ENCODE measurements around the gene SCAF4.
A peak's percentile ranks its signal among the peaks of the same experiment; 100 is the strongest.

SCAF4 gene

GRCh38 chr21:31727181-31727580 lies 4.7 kb downstream of the SCAF4 start:
- peaks cover 73% of the 10 kb centered on the region for H4K20me1 ChIP-seq (ENCODE audit: low read depth, low read length)
- H3K4me3 ChIP-seq (ENCODE audit: insufficient read depth, low read length, poor library complexity, severe bottlenecking), result no peak overlapping the region
- no peaks in the 10 kb centered on the region for H3K9me3 ChIP-seq (ENCODE audit: insufficient read depth, low read length)
- no peaks in the 10 kb centered on the region for H3K27me3 ChIP-seq (ENCODE audit: low read length)
- H3K9ac ChIP-seq (ENCODE audit: low read length), result no peak overlapping the region
- peaks cover 96% of the 10 kb centered on the region for H3K79me2 ChIP-seq (ENCODE audit: insufficient read depth, low read length)
- no peak overlapping the region for H3K27ac ChIP-seq (ENCODE audit: low read depth, low read length)
- no peak overlapping the region for H2AFZ ChIP-seq (ENCODE audit: low read depth, low read length, severe bottlenecking)
- no peak overlapping the region for H3K4me2 ChIP-seq (ENCODE audit: low read depth, low read length, poor library complexity, severe bottlenecking)
- peaks cover 4% of the 10 kb centered on the region for H3K36me3 ChIP-seq (ENCODE audit: low read length)
- no peaks in the 10 kb centered on the region; the same call in 1 of the 2 replicates for H3F3A ChIP-seq (ENCODE audit: insufficient read depth)
- H3K9me2 ChIP-seq (replicated peaks; ENCODE audit: insufficient read depth, low read length), result no peaks in the 10 kb centered on the region
- TF ChIP-seq EZH2phosphoT487 (conservative IDR thresholded peaks at IDR 0.05; ENCODE audit: low read length), result no peak
- no peak for TF ChIP-seq CTCF (IDR thresholded peaks at IDR 0.05; ENCODE audit: insufficient read depth, low read length, poor library complexity, severe bottlenecking)

- H4K20me1 ChIP-seq (ENCODE audit: low read depth, low read length), result peaks cover 79% of the 10 kb centered on the region
- no peaks in the 10 kb centered on the region for H3K27me3 ChIP-seq (ENCODE audit: low read length)
- H3K27ac ChIP-seq (ENCODE audit: low read depth, low read length), result no peak overlapping the region
- no peak overlapping the region for H2AFZ ChIP-seq (ENCODE audit: low read depth, low read length, severe bottlenecking)
- peaks cover 100% of the 10 kb centered on the region for H3K79me2 ChIP-seq (ENCODE audit: insufficient read depth, low read length)
- H3K4me3 ChIP-seq (ENCODE audit: insufficient read depth, low read length, poor library complexity, severe bottlenecking), result no peak overlapping the region
- H3K4me2 ChIP-seq (ENCODE audit: low read depth, low read length, poor library complexity, severe bottlenecking), result no peak overlapping the region
- H3K9me2 ChIP-seq (replicated peaks; ENCODE audit: insufficient read depth, low read length), result no peaks in the 10 kb centered on the region
- no peaks in the 10 kb centered on the region for H3K9me3 ChIP-seq (ENCODE audit: insufficient read depth, low read length)
- no peak for TF ChIP-seq EZH2phosphoT487 (conservative IDR thresholded peaks at IDR 0.05; ENCODE audit: low read length)
- TF ChIP-seq CTCF (IDR thresholded peaks at IDR 0.05; ENCODE audit: insufficient read depth, low read length, poor library complexity, severe bottlenecking), result no peak
- no peaks in the 10 kb centered on the region; the same call in 1 of the 2 replicates for H3F3A ChIP-seq (ENCODE audit: insufficient read depth)
- peaks cover 4% of the 10 kb centered on the region for H3K36me3 ChIP-seq (ENCODE audit: low read length)
- no peak overlapping the region for H3K9ac ChIP-seq (ENCODE audit: low read length)
Observed at GRCh38 chr21:31726407-31726806, 5.5 kb downstream of the SCAF4 start.

GRCh38 chr21:31725202-31725839 lies 6.6 kb downstream of the SCAF4 start:
- H3K9me2 ChIP-seq (replicated peaks; ENCODE audit: insufficient read depth, low read length), result no peaks in the 10 kb centered on the region
- H3F3A ChIP-seq (ENCODE audit: insufficient read depth), result no peaks in the 10 kb centered on the region; the same call in 1 of the 2 replicates
- H3K27ac ChIP-seq (ENCODE audit: low read depth, low read length), result no peak overlapping the region
- no peak overlapping the region for H2AFZ ChIP-seq (ENCODE audit: low read depth, low read length, severe bottlenecking)
- no peak overlapping the region for H3K4me3 ChIP-seq (ENCODE audit: insufficient read depth, low read length, poor library complexity, severe bottlenecking)
- H3K36me3 ChIP-seq (ENCODE audit: low read length), result peaks cover 4% of the 10 kb centered on the region
- no peak overlapping the region for H3K9ac ChIP-seq (ENCODE audit: low read length)
- peaks cover 86% of the 10 kb centered on the region for H4K20me1 ChIP-seq (ENCODE audit: low read depth, low read length)
- peak overlapping the region; percentile 26 for H3K4me2 ChIP-seq (ENCODE audit: low read depth, low read length, poor library complexity, severe bottlenecking)
- TF ChIP-seq EZH2phosphoT487 (conservative IDR thresholded peaks at IDR 0.05; ENCODE audit: low read length), result no peak
- TF ChIP-seq CTCF (IDR thresholded peaks at IDR 0.05; ENCODE audit: insufficient read depth, low read length, poor library complexity, severe bottlenecking), result no peak
- H3K27me3 ChIP-seq (ENCODE audit: low read length), result no peaks in the 10 kb centered on the region
- peaks cover 100% of the 10 kb centered on the region for H3K79me2 ChIP-seq (ENCODE audit: insufficient read depth, low read length)
- H3K9me3 ChIP-seq (ENCODE audit: insufficient read depth, low read length), result no peaks in the 10 kb centered on the region

Measured in SU-DHL-6 (cell line).